Measurements from ENCODE around the gene POLA1.

- TF ChIP-seq POLR2AphosphoS5 (IDR thresholded peaks at IDR 0.05): no peak
- TF ChIP-seq CTCF (IDR thresholded peaks at IDR 0.05): no peak
- no peak for TF ChIP-seq EP300 (IDR thresholded peaks at IDR 0.05)
- no peak for TF ChIP-seq POLR2A (IDR thresholded peaks at IDR 0.05)
Measured at GRCh38 chrX:24999511-24999910, 305.8 kb downstream of the POLA1 start.
